SKM-1 treated with dmso at 0.1 percent for 144 hours (cell line): Measurements from ENCODE around the gene ERMARD.

Experiments used
- DNase-seq: peaks from one replicate; lab custom pipeline; 2025; ENCODE audit not compliant: unreplicated experiment; lab: John Stamatoyannopoulos, UW

Gene ERMARD

DNA sequence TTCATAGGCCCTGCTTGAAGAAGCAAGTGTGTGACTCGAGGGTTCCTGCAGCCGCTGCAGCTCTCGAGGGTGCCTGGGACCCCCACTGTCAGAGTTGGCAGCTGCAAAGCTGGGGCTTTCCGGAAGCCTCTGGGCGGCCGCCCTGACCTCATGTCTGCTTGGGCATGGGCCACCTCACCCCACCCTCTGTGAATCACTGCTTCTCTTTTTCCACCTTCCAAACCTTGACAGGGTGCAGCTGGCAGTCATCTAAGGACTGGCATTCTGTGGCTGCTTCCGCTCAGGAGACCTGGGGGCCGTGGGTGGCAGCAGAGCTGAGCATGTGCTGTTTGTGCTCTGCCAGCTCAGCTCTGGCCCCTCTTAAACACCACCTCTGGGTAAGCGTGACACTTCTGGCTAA is 32.0 kb downstream of the ERMARD start:
- no peak for DNase-seq

DNA sequence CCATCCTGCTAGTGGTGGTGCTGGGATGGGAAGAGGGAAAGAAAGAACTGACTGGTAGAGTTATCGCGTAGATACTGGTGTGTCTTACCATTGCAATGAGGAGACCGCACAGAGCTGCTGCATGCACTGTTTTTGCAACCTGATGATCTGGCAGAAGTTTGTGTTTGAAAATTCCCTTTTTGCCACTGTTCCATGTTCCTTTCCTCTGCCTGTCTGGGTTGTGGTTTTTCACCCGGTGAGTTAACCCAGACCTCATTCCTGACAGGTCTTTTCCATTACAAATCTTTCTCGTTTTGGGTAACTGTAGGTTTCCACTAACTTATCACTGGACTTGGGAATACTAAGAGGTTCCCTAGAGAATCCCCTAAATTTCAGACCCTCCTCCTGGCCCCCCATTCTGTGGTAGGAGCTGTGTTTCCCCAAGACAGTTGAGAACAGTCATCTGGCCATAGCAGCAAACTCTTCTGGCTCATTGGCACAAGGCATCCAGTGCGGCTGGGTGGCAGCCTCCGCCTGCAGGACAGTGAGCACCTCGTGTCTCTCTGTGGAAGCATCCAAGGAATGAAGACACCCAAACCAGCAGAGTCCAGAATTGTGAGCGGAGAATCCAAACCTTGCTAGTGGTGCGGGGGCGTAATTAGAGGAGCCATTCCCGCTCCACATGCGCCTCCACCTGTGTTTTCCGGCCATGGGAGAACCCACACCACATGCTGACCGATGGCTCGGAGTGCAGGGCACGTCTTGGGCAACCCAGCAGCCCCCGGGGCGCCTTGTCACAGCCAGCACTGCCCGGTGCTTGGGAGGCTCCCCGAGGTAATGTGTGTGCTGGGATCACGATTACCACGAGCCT is 32.8 kb downstream of the ERMARD start:
- DNase-seq = no peak

DNA sequence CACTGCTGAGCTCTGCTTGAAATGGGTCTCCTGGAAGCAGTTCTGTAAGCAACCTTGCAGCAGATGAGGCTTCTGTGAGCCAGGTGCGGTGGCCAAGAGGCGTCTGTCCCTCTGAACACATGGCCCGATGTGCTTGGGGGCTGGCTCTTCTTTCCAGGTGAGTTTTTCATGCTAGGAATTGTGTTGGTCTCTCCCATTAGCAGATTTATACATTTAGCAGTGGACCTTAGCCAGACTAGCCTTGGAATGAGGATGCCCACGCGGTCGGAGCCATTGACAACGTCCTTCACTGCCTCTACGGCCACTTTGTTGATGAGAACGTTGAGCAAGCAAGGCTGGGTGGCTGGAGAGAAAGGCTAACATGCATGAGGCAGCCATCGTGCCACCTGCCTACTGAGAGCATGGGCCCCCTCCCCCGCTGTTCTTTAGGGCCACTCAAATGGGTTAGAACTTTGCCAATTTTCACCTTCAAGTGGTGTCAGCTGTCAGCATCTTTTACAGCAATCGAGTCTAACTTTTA is 33.5 kb downstream of the ERMARD start:
- DNase-seq = no peak

DNA sequence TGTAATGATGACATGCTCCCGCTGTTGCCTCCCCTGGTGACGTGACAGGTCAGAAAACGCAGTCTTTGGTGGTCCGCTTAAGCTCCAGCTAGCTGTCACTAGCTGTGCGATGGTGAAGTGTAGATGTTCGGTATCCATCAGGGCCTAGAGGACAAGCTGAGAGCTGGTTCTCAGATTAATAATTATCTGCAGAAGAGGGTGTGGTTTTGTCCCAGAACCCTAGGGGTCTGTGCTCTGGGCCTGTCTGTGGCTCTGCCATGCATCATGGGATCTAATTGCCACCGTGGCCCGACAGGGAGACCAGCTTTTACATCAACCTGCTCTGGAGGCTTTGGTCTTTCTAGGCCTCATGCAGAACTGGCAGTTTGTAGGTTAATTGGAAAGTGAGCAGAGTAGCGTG is 34.1 kb downstream of the ERMARD start:
- DNase-seq = no peak

DNA sequence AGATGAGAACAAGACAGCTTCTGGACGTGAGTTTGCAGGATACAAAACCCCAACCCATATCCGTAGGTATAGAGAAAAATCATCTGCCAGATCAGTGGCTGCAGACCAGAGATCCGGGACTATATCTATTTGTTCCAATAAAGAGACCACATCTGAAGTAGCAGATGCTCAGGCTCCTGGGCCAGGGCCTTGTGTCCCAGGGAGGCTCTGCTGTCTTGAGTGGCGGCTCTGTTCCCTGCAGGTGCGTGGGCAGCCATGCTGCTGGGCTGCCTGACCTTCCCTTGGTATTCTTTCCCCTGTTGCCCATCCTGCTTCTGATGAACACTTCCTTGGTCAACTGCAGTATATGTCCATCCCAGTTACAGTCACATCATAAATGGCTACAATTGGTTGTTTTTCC is 34.9 kb downstream of the ERMARD start:
- no peak for DNase-seq

DNA sequence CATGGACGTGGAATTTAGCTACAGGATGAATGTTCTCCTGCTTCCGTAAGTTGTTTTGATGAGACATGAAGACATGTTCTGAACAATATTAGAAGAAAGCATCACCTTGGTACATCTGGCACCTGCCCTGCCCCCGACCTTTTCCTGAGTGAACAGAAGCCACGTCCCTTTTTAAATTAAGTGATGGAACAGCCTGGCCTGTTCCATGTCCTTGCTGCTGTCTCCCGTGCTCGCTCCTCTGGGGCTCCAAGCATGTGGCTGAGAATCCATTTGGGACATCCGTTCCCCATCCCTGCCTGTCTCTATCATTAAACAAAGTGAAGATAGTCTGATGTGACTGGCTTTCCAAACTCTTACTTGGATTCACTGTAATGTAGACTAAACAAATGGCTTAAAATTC is 36.4 kb downstream of the ERMARD start:
- no peak for DNase-seq

GRCh38 chr6:169788809-169789145 is 37.4 kb downstream of the ERMARD start:
- no peak for DNase-seq

GRCh38 chr6:169789146-169789943 is 37.9 kb downstream of the ERMARD start:
- no peak for DNase-seq

DNA sequence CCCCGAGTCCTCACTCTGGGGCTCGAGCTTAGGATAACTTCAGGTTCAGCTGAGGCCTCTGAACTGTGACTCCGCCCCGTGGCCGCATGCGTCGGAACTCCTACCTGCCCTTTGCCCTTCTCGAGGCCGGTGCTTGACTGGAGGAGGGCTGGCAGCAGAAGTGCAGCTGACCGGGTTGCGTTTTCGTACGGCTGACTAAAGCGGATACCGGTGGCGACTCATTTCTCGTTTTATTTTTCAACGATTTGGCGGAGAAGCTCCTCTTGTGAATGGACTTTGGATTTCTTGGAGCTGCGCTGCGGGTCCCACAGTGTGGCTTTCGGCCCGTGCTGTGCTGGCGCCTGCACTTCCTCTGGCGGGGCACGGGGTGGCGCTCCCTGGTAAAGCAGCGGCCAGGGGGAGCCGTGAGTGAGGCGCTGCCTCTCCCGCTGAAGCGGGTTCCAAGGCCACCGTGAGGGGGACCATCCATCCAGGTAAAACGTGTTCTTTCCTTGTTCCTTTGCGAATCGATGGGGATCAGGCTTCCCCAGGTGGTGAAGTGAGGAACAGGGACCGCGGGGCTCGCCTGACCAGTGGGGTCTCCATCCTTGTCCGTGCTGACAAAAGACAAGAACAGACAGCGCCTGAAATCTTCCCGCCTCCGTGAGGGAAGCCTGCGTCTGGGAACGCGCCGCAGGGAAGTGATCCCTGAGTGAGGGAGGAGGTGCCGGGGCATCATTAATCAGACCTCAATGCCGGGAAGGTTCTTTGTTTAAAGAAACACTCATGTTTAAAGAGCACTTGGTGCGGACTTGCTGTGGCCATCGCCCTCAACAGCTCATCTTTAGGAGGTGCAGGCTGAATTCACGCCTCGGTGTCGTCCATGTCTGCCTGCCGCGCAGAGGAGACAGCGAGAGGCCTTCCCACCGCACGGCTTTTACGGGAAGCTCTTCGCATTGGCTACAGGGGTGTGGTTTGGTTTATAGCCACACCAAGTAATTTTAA is 38.8 kb downstream of the ERMARD start:
- peak; percentile 65 for DNase-seq

- no peak for DNase-seq
Observed at GRCh38 chr6:169791721-169792131, 40.3 kb downstream of the ERMARD start.

DNA sequence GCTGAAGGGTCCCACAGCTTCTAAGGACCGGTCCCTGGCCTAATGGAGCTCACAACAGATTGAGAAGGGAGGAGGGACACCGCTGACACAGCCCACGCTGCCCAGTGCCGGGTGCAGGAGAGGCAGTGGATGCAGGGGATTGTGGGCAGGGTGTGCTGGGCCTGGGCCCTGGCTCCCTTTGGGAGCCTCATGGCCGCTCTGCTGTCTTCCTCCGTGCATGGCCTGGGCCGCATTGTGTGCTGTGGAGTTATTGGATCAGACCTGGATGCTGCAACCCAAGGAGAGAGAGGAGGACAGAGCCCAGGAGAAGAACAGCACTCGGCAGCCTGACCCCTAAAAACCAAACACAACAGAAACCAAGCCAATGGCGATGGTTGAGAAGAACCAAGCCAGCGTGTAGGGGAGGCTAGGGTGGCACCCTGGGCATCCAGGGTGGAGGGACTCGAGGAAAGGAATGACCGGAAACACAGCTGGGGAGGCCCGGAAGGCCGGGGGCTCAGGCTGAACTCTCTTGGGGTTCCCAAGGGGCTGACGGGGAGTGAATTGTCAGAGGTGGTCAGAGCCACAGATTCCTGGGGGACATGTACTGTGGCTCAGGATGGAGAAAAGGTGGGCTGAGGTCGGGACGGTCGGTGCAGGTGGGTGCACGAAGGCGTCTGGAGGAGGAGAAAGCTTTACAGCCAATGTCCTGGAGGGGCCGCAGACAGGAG is 41.0 kb downstream of the ERMARD start:
- DNase-seq = no peak

- DNase-seq = no peak
Observed at GRCh38 chr6:169793408-169793807, 42.0 kb downstream of the ERMARD start.

GRCh38 chr6:169794317-169795055 is 43.1 kb downstream of the ERMARD start:
- DNase-seq = no peak

- DNase-seq = peak; percentile 22
Observed at GRCh38 chr6:169795196-169795595, 43.8 kb downstream of the ERMARD start.

- no peak for DNase-seq
Observed at GRCh38 chr6:169798764-169799473, 47.5 kb downstream of the ERMARD start.

- DNase-seq = no peak
Observed at GRCh38 chr6:169799474-169799926, 48.1 kb downstream of the ERMARD start.

- DNase-seq = no peak
Observed at GRCh38 chr6:169800116-169800667, 48.8 kb downstream of the ERMARD start.

GRCh38 chr6:169800668-169801395 is 49.4 kb downstream of the ERMARD start:
- DNase-seq = no peak
